WI38 (cell line): ENCODE measurements around the gene IL11RA.
A peak's percentile ranks its signal among the peaks of the same experiment; 100 is the strongest.
"Not testable (repeated sequence)": the region's sequence is repeated elsewhere in the genome, so short reads cannot be mapped to it uniquely, and the experiment has no call there.

Experiments
- H3K4me3 ChIP-seq: 2 replicates; pipeline ENCODE4 v1.5.1; 2011; ENCODE audit warnings: low read depth, mild to moderate bottlenecking, control low read depth, low read length
- TF ChIP-seq, protein P1 (sequence below): IDR thresholded peaks from 2 replicates; pipeline ENCODE4 v1.5.1; 2012; ENCODE audit warnings: low read depth, mild to moderate bottlenecking, control low read depth, low read length

The IL11RA gene

GRCh38 chr9:34638138-34638445, 13.9 kb upstream of the IL11RA start:
- peak overlapping the region; percentile 65 for H3K4me3 ChIP-seq
- TF ChIP-seq, protein P1, sequence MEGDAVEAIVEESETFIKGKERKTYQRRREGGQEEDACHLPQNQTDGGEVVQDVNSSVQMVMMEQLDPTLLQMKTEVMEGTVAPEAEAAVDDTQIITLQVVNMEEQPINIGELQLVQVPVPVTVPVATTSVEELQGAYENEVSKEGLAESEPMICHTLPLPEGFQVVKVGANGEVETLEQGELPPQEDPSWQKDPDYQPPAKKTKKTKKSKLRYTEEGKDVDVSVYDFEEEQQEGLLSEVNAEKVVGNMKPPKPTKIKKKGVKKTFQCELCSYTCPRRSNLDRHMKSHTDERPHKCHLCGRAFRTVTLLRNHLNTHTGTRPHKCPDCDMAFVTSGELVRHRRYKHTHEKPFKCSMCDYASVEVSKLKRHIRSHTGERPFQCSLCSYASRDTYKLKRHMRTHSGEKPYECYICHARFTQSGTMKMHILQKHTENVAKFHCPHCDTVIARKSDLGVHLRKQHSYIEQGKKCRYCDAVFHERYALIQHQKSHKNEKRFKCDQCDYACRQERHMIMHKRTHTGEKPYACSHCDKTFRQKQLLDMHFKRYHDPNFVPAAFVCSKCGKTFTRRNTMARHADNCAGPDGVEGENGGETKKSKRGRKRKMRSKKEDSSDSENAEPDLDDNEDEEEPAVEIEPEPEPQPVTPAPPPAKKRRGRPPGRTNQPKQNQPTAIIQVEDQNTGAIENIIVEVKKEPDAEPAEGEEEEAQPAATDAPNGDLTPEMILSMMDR = no peak

GRCh38 chr9:34639322-34639721, 12.7 kb upstream of the IL11RA start:
- H3K4me3 ChIP-seq = not testable (repeated sequence)

- no peak overlapping the region for H3K4me3 ChIP-seq
- TF ChIP-seq, protein P1 = no peak
Measured at GRCh38 chr9:34642679-34643078, 9.3 kb upstream of the IL11RA start.

- no peak overlapping the region for H3K4me3 ChIP-seq
- TF ChIP-seq, protein P1 = no peak
Measured at GRCh38 chr9:34644766-34645314, 7.1 kb upstream of the IL11RA start.

DNA sequence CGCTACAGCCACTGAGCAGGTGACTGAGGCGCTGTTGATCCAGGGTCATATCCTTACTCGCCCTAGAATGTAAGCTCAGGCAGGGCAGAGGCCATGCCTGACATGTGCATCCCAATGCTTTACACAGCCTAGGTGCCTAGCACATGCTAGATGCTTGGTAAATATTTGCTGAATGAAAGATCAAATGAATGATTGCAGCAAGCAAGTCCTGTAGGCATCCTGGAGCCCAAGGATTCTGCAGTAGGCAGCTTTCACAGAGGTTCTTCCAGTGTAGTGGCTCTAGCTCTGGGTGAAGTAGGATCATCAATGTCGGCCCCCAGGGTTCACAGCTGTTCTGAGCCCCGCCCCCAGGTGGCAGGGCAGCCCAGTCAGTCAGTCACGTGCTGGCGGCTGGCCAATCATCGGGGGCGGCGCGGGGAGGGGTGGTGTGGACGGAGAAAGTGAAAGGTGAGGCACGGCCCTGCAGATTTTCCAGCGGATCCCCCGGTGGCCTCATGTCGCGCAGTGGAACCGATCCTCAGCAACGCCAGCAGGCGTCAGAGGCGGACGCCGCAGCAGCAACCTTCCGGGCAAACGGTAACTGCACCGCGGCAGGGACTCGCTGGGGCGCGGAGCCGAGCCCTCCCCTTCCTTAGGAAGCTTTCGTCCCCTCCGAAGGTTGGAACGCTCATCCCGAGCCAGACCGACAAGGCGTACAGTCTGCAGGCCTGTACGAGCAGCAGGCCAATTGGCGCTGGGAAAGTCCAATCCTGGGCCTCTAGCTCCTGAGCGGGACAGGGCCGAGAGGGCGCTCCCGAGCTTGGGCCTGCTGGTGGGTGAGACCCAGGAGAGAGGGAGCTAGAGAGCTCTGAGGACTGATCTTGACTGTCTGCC, 5.5 kb upstream of the IL11RA start, which contains the start of gene GALT:
GALT (plus strand) TSS at position 465 of the 873 bp plus-strand sequence; CDS start at position 495, 30 bp downstream.
- H3K4me3 ChIP-seq = peak within 1 kb of the TSS; percentile 80
- TF ChIP-seq, protein P1 = peak; percentile 52

DNA sequence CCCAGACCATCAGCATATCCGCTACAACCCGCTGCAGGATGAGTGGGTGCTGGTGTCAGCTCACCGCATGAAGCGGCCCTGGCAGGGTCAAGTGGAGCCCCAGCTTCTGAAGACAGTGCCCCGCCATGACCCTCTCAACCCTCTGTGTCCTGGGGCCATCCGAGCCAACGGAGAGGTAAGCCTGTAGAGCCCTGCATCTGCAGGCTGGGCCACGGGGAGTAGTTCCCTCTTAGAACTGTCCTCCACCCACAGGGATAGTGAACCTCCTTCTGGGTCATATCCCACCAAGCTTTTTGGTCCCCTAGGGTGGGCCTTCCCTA, 4.9 kb upstream of the IL11RA start:
- H3K4me3 ChIP-seq = peak overlapping the region; percentile 80
- TF ChIP-seq, protein P1 = no peak; the same call in 1 of the 2 replicates

DNA sequence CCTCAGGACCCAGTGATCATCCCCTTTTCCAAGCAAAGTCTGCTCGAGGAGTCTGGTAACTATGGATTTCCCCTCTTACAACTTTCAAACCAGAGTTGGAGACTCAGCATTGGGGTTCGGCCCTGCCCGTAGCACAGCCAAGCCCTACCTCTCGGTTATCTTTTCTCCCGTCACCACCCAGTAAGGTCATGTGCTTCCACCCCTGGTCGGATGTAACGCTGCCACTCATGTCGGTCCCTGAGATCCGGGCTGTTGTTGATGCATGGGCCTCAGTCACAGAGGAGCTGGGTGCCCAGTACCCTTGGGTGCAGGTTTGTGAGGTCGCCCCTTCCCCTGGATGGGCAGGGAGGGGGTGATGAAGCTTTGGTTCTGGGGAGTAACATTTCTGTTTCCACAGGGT, 4.3 kb upstream of the IL11RA start:
- TF ChIP-seq, protein P1 = no peak
- peak overlapping the region; percentile 80 for H3K4me3 ChIP-seq
